BLaER1 treated with 17β-estradiol and CSF1 and Interleukin-3, amounts not matched to agents 10 nM and 100 nM (cell line): ENCODE results near the gene OR4A47.
A peak's percentile ranks its signal among the peaks of the same experiment; 100 is the strongest.
"Not testable (repeated sequence)": the region's sequence is repeated elsewhere in the genome, so short reads cannot be mapped to it uniquely, and the experiment has no call there.

Experiments used
- H3K27ac ChIP-seq, 11 experiments: shearing (Covaris generic); formaldehyde crosslinking; 2 replicates each; pipeline ENCODE4 v1.8.1; 2022
- H3K27me3 ChIP-seq, 11 experiments: shearing (Covaris generic); formaldehyde crosslinking; 2 replicates each; pipeline ENCODE4 v1.8.1; 2022
- H3K36me3 ChIP-seq, 11 experiments: shearing (Covaris generic); formaldehyde crosslinking; 2 replicates each; pipeline ENCODE4 v1.8.1; 2022
- H3K4me1 ChIP-seq, 10 experiments: shearing (Covaris generic); formaldehyde crosslinking; 2 replicates each; pipeline ENCODE4 v1.8.1; 2022
- H3K4me2 ChIP-seq, 11 experiments: shearing (Covaris generic); formaldehyde crosslinking; 2 replicates each; pipeline ENCODE4 v1.8.1; 2022
- H3K4me3 ChIP-seq, 10 experiments: shearing (Covaris generic); formaldehyde crosslinking; 2 replicates each; pipeline ENCODE4 v1.8.1; 2022
- H3K9ac ChIP-seq, 11 experiments: shearing (Covaris generic); formaldehyde crosslinking; 2 replicates each; pipeline ENCODE4 v1.8.1; 2022
- H3K9me3 ChIP-seq, 11 experiments: shearing (Covaris generic); formaldehyde crosslinking; replicated peaks in 1 of 11; 2 replicates each; pipeline ENCODE4 v1.8.1; 2022
- H4K20me1 ChIP-seq, 11 experiments: shearing (Covaris generic); formaldehyde crosslinking; 2 replicates each; pipeline ENCODE4 v1.8.1; 2022
- Cebpa-rat ChIP-seq, 11 experiments: shearing (Covaris generic); IDR thresholded peaks; 2 replicates each; pipeline ENCODE4 v1.8.1; 2022

OR4A47 gene, protein sequence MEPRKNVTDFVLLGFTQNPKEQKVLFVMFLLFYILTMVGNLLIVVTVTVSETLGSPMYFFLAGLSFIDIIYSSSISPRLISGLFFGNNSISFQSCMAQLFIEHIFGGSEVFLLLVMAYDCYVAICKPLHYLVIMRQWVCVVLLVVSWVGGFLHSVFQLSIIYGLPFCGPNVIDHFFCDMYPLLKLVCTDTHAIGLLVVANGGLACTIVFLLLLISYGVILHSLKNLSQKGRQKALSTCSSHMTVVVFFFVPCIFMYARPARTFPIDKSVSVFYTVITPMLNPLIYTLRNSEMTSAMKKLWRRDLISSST

GRCh38 chr11:48488493-48488892 is at the start of gene OR4A47:
OR4A47 (plus strand) TSS chr11:48488793; CDS start chr11:48488793, 0 bp downstream.
- not testable (repeated sequence) for H3K36me3 ChIP-seq, H3K9ac ChIP-seq, H3K4me3 ChIP-seq, H3K27me3 ChIP-seq, H3K4me2 ChIP-seq, H3K9me3 ChIP-seq, H3K27ac ChIP-seq, H4K20me1 ChIP-seq, H3K4me1 ChIP-seq

DNA sequence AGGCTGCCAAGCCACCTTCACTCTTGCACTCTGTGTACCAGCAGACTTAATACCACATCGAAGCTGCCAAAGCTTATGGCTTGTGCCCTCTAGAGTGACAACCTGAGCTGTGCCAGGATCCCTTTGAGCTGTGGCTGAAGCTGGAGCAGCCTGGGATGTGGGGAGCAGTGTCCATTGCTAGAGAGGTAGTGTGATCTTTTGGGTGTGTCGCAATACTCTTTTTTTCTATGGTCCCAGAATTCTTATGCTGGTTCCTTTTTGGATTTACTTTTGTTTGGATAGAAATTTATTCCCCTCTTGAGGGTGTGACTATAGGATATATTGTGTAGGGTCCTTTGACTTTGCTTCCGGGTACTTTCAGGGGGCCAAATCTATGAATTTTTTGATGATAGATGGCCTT is 32.7 kb upstream of the OR4A47 start:
- H3K4me3 ChIP-seq, H4K20me1 ChIP-seq, H3K9ac ChIP-seq, H3K4me2 ChIP-seq, H3K36me3 ChIP-seq, H3K4me1 ChIP-seq, H3K27me3 ChIP-seq, H3K27ac ChIP-seq: not testable (repeated sequence)
- H3K9me3 ChIP-seq, result peaks cover 4 to 34% (median 14%) of the 10 kb centered on the region in 11 experiments; a peak in 16 of 22 replicates
- peak in 4 of 11 experiments; percentile 16 to 68 (median 36); a peak in 3 of 22 replicates for TF ChIP-seq Cebpa-rat (IDR thresholded peaks at IDR 0.05)

- not testable (repeated sequence) for H3K4me2 ChIP-seq, H3K4me3 ChIP-seq, H3K27me3 ChIP-seq, H3K27ac ChIP-seq, H3K9ac ChIP-seq, H4K20me1 ChIP-seq, H3K4me1 ChIP-seq, H3K36me3 ChIP-seq
- peaks cover 0 to 17% (median 5%) of the 10 kb centered on the region in 11 experiments; a peak in 5 of 22 replicates for H3K9me3 ChIP-seq
Observed at GRCh38 chr11:48473966-48474365, 14.6 kb upstream of the OR4A47 start.

DNA sequence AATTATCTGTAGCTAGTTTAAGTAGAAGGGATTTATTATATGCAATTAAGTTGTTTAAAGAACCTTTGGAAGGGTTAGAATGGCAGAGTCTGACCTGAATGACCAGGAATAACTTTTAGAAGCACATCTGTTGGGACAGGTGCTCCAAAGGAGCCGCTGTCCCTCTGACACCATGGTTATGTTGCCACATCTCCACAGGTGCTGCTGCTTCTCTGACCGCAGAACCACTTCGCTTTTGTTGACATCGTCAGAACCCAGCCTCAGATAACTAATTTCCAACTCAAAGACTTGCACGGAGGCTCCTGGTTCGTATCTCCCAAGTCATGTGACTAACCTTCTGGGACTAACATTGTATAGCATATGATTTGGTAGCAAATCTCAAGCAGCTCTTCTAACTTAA is 13.9 kb upstream of the OR4A47 start:
- H3K27ac ChIP-seq, H3K9ac ChIP-seq, H3K4me2 ChIP-seq, H3K36me3 ChIP-seq, H4K20me1 ChIP-seq, H3K27me3 ChIP-seq, H3K4me1 ChIP-seq, H3K4me3 ChIP-seq: not testable (repeated sequence)
- H3K9me3 ChIP-seq, result peaks cover 0 to 17% (median 5%) of the 10 kb centered on the region in 11 experiments; a peak in 5 of 22 replicates

GRCh38 chr11:48506169-48506568 is 17.6 kb downstream of the OR4A47 start:
- H3K9ac ChIP-seq, H3K27me3 ChIP-seq, H3K4me3 ChIP-seq, H3K36me3 ChIP-seq, H4K20me1 ChIP-seq, H3K4me2 ChIP-seq, H3K4me1 ChIP-seq, H3K27ac ChIP-seq, H3K9me3 ChIP-seq: not testable (repeated sequence)

DNA sequence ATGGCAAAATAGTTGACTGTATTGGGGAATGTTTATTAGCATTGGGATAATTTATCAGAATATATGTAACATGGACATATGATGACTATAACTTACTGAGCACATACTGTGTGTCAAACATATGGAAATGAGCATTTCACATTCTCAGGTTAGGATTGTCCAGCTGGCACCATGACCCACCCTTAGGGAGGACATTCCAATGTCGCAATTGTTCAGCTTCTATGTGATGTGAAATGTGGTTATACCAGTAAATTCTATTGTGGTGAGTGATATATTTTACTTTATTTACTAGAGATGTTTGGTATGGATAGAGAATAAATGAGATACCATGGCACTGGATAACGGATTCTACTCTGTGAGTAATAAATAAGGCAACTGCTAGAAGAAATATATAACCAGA is 50.4 kb downstream of the OR4A47 start:
- Histone ChIP-seq H3K4me3 (no peak overlapping the region), H3K4me2 (no peak overlapping the region), H3K27me3 (no peaks in the 10 kb centered on the region), H4K20me1 (no peaks in the 10 kb centered on the region), H3K27ac (no peak overlapping the region), H3K9ac (no peak overlapping the region), H3K9me3 (peaks cover 0 to 3% (median 0%) of the 10 kb centered on the region in 11 experiments; a peak in 1 of 22 replicates), H3K4me1 (no peaks in the 10 kb centered on the region), H3K36me3 (no peaks in the 10 kb centered on the region)
- no peak for TF ChIP-seq Cebpa-rat (IDR thresholded peaks at IDR 0.05)
